HCT116 (cell line): ENCODE results near the gene RBM47.

ENCODE experiments used
- CBX3 ChIP-seq: IDR thresholded peaks from 2 replicates; pipeline ENCODE4 v1.6.1; 2012; ENCODE audit warnings: low read depth
- EGR1 ChIP-seq: IDR thresholded peaks from 2 replicates; pipeline ENCODE4 v1.6.1; 2012; ENCODE audit warnings: low read depth
- EZH2 ChIP-seq: fragments of 200-600 bp; sonication (generic); IDR thresholded peaks from 2 replicates; pipeline ENCODE4 v1.6.1; 2017; ENCODE audit warnings: antibody characterized with exemption, mixed run types
- EZH2phosphoT487 ChIP-seq: fragments of 200-600 bp; IDR thresholded peaks from 2 replicates; pipeline ENCODE4 v1.6.1; 2018; ENCODE audit warnings: antibody characterized with exemption, borderline replicate concordance
- JUND ChIP-seq: IDR thresholded peaks from 2 replicates; pipeline ENCODE4 v1.6.1; 2012
- POLR2A ChIP-seq: IDR thresholded peaks from 2 replicates; pipeline ENCODE4 v1.7.0; 2011; ENCODE audit warnings: borderline replicate concordance; ENCODE audit not compliant: insufficient read depth, insufficient read length; ENCODE audit errors: extremely low read depth
- POLR2AphosphoS5 ChIP-seq: IDR thresholded peaks from 2 replicates; pipeline ENCODE4 v1.6.1; 2011; ENCODE audit warnings: mild to moderate bottlenecking, low read depth, low read length, moderate library complexity
- SP1 ChIP-seq: IDR thresholded peaks from 2 replicates; pipeline ENCODE4 v1.6.1; 2012; ENCODE audit warnings: low read depth
- SRF ChIP-seq: IDR thresholded peaks from 2 replicates; pipeline ENCODE4 v1.6.1; 2012; ENCODE audit warnings: low read depth
- YY1 ChIP-seq: IDR thresholded peaks from 2 replicates; pipeline ENCODE4 v1.6.1; 2011; ENCODE audit warnings: low read length, low read depth, moderate library complexity, mild to moderate bottlenecking; ENCODE audit not compliant: insufficient replicate concordance; ENCODE audit errors: extremely low read depth
- TF ChIP-seq, protein P1 (sequence below), 3 experiments: fragments of 200-600 bp in 1 of 3; sonication (generic) in 1 of 3; IDR thresholded peaks in 2 of 3; conservative IDR thresholded peaks in 1 of 3; 2 replicates each; pipeline ENCODE4 v1.5.1; 2012 to 2017; ENCODE audit warnings: low read depth in 2 of 3, low read length in 2 of 3, antibody characterized with exemption in 1 of 3, borderline replicate concordance in 1 of 3, control low read depth in 1 of 3, mild to moderate bottlenecking in 1 of 3, mixed read lengths in 1 of 3, mixed run types in 1 of 3, moderate library complexity in 1 of 3; ENCODE audit not compliant: insufficient read depth in 1 of 3
- TF ChIP-seq, protein P2 (sequence below): IDR thresholded peaks from 2 replicates; pipeline ENCODE4 v1.6.1; 2012

DNA sequence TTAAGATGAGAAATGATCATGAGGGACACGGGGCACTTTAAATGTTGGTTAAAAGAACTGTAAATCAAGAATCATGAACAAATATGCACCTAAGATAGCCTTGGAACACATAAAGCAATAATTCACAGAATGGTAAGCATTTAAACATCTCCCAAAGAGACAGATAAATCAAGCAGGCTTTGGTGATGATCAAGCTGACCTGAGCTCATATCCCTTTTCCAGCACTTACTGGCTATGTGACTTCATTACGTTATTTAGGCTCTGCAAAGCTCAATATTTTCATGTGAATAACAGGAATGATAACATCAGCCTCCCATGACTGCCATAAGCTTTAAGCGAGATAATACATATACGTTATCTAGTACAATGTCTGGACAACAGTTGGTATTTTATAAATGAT lies 239.7 kb downstream of the RBM47 start:
- no peak for TF ChIP-seq POLR2AphosphoS5
- no peak for TF ChIP-seq EZH2
- TF ChIP-seq EGR1: no peak
- no peak for TF ChIP-seq POLR2A
- TF ChIP-seq JUND: no peak
- TF ChIP-seq EZH2phosphoT487: no peak
- TF ChIP-seq, protein P1, sequence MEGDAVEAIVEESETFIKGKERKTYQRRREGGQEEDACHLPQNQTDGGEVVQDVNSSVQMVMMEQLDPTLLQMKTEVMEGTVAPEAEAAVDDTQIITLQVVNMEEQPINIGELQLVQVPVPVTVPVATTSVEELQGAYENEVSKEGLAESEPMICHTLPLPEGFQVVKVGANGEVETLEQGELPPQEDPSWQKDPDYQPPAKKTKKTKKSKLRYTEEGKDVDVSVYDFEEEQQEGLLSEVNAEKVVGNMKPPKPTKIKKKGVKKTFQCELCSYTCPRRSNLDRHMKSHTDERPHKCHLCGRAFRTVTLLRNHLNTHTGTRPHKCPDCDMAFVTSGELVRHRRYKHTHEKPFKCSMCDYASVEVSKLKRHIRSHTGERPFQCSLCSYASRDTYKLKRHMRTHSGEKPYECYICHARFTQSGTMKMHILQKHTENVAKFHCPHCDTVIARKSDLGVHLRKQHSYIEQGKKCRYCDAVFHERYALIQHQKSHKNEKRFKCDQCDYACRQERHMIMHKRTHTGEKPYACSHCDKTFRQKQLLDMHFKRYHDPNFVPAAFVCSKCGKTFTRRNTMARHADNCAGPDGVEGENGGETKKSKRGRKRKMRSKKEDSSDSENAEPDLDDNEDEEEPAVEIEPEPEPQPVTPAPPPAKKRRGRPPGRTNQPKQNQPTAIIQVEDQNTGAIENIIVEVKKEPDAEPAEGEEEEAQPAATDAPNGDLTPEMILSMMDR (IDR thresholded peaks at IDR 0.05 in 2 of 3, conservative IDR thresholded peaks at IDR 0.05 in 1 of 3; ENCODE audit: borderline replicate concordance in 1 of 3, insufficient read depth in 1 of 3, low read depth in 2 of 3, low read length in 2 of 3): no peak
- TF ChIP-seq YY1: no peak
- TF ChIP-seq, protein P2, sequence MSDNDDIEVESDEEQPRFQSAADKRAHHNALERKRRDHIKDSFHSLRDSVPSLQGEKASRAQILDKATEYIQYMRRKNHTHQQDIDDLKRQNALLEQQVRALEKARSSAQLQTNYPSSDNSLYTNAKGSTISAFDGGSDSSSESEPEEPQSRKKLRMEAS: no peak
- TF ChIP-seq SRF: no peak
- TF ChIP-seq SP1: no peak
- TF ChIP-seq CBX3: no peak
